Measurements from ENCODE around the gene PEX12. TPM values are rescaled to one million over a fixed set of nuclear protein-coding genes. Genes with fewer than 3 reads are reported as not detected.
"Not testable (repeated sequence)": the region's sequence is repeated elsewhere in the genome, so short reads cannot be mapped to it uniquely, and the experiment has no call there.

PEX12 gene
- total RNA-seq, 2 donors from 2014 or later: 3.1 to 3.6 TPM

- H3K36me3 Mint-ChIP-seq (ENCODE audit: low read depth); H3K4me3 Mint-ChIP-seq: not testable (repeated sequence)
Measured at GRCh38 chr17:35563181-35563580, 15.2 kb downstream of the PEX12 start.

GRCh38 chr17:35560703-35561102 lies 17.7 kb downstream of the PEX12 start, which contains the start of gene SLFN14:
TSS of gene SLFN14 (minus strand) at chr17:35560819. CDS start at chr17:35558062, 2,757 bp downstream.
- Mint-ChIP-seq H3K4me1 (no peaks in the 10 kb centered on the region), H3K4me3 (no peak within 1 kb of the TSS), H3K27ac (no peak within 1 kb of the TSS), H3K36me3 (ENCODE audit: low read depth) (no peaks in the 10 kb centered on the region), H3K27me3 (peaks cover 29% of the 10 kb centered on the region)
- no peaks in the 10 kb centered on the region for H3K9me3 ChIP-seq (ENCODE audit: control insufficient read depth, low read length, poor library complexity, severe bottlenecking)
- no peak for DNase-seq
- no peak for ATAC-seq

More at GRCh38 chr17:35563181-35563580, 15.2 kb downstream of the PEX12 start:
- not testable (repeated sequence) for H3K4me1 Mint-ChIP-seq; H3K9me3 ChIP-seq (ENCODE audit: control insufficient read depth, low read length, poor library complexity, severe bottlenecking); ATAC-seq; DNase-seq; H3K27ac Mint-ChIP-seq
- H3K27me3 Mint-ChIP-seq: peaks cover 23% of the 10 kb centered on the region

GRCh38 chr17:35559495-35560210 lies 18.7 kb downstream of the PEX12 start:
- Mint-ChIP-seq H3K4me3 (no peak overlapping the region), H3K27ac (no peak overlapping the region), H3K27me3 (peaks cover 29% of the 10 kb centered on the region), H3K36me3 (ENCODE audit: low read depth) (no peaks in the 10 kb centered on the region), H3K4me1 (no peaks in the 10 kb centered on the region)
- no peaks in the 10 kb centered on the region for H3K9me3 ChIP-seq (ENCODE audit: control insufficient read depth, low read length, poor library complexity, severe bottlenecking)
- DNase-seq: no peak
- no peak for ATAC-seq

GRCh38 chr17:35557353-35557752 lies 21.0 kb downstream of the PEX12 start:
- no peak for ATAC-seq
- H3K4me3 Mint-ChIP-seq: no peak overlapping the region
- no peak overlapping the region for H3K27ac Mint-ChIP-seq
- no peaks in the 10 kb centered on the region for H3K36me3 Mint-ChIP-seq (ENCODE audit: low read depth)
- DNase-seq: no peak
- H3K4me1 Mint-ChIP-seq: no peaks in the 10 kb centered on the region
- H3K27me3 Mint-ChIP-seq: peaks cover 29% of the 10 kb centered on the region
- no peaks in the 10 kb centered on the region for H3K9me3 ChIP-seq (ENCODE audit: control insufficient read depth, low read length, poor library complexity, severe bottlenecking)

- DNase-seq (no peak), ATAC-seq (no peak)
Measured at GRCh38 chr17:35555691-35556090, 22.7 kb downstream of the PEX12 start.

GRCh38 chr17:35554668-35555067 lies 23.7 kb downstream of the PEX12 start:
- no peaks in the 10 kb centered on the region for H3K4me1 Mint-ChIP-seq
- DNase-seq: no peak
- H3K4me3 Mint-ChIP-seq: no peak overlapping the region
- no peaks in the 10 kb centered on the region for H3K36me3 Mint-ChIP-seq (ENCODE audit: low read depth)
- no peak overlapping the region for H3K27ac Mint-ChIP-seq
- no peak for ATAC-seq
- peaks cover 18% of the 10 kb centered on the region for H3K27me3 Mint-ChIP-seq
- H3K9me3 ChIP-seq (ENCODE audit: control insufficient read depth, low read length, poor library complexity, severe bottlenecking): no peaks in the 10 kb centered on the region

More at GRCh38 chr17:35555691-35556090, 22.7 kb downstream of the PEX12 start:
- no peaks in the 10 kb centered on the region for H3K9me3 ChIP-seq (ENCODE audit: control insufficient read depth, low read length, poor library complexity, severe bottlenecking)
- no peak overlapping the region for H3K4me3 Mint-ChIP-seq
- no peaks in the 10 kb centered on the region for H3K36me3 Mint-ChIP-seq (ENCODE audit: low read depth)
- H3K4me1 Mint-ChIP-seq: no peaks in the 10 kb centered on the region
- peaks cover 27% of the 10 kb centered on the region for H3K27me3 Mint-ChIP-seq
- H3K27ac Mint-ChIP-seq: no peak overlapping the region

GRCh38 chr17:35553310-35553709 lies 25.1 kb downstream of the PEX12 start:
- DNase-seq (no peak), ATAC-seq (no peak)
- no peaks in the 10 kb centered on the region for H3K36me3 Mint-ChIP-seq (ENCODE audit: low read depth)
- peak overlapping the region; percentile 19 for H3K27ac Mint-ChIP-seq
- no peak overlapping the region for H3K4me3 Mint-ChIP-seq
- no peaks in the 10 kb centered on the region for H3K9me3 ChIP-seq (ENCODE audit: control insufficient read depth, low read length, poor library complexity, severe bottlenecking)
- peaks cover 7% of the 10 kb centered on the region for H3K27me3 Mint-ChIP-seq
- H3K4me1 Mint-ChIP-seq: no peaks in the 10 kb centered on the region

GRCh38 chr17:35548978-35549377 lies 29.4 kb downstream of the PEX12 start:
- H3K9me3 ChIP-seq (ENCODE audit: control insufficient read depth, low read length, poor library complexity, severe bottlenecking): no peaks in the 10 kb centered on the region

GRCh38 chr17:35548208-35548810 lies 30.1 kb downstream of the PEX12 start:
- Mint-ChIP-seq H3K27me3 (no peaks in the 10 kb centered on the region), H3K36me3 (ENCODE audit: low read depth) (no peaks in the 10 kb centered on the region), H3K4me3 (no peak overlapping the region), H3K4me1 (peaks cover 13% of the 10 kb centered on the region), H3K27ac (no peak overlapping the region)
- DNase-seq (no peak), ATAC-seq (no peak)
- no peaks in the 10 kb centered on the region for H3K9me3 ChIP-seq (ENCODE audit: control insufficient read depth, low read length, poor library complexity, severe bottlenecking)

More at GRCh38 chr17:35548978-35549377, 29.4 kb downstream of the PEX12 start:
- DNase-seq (no peak), ATAC-seq (no peak)
- no peak overlapping the region for H3K4me3 Mint-ChIP-seq
- H3K27ac Mint-ChIP-seq: no peak overlapping the region
- H3K27me3 Mint-ChIP-seq: no peaks in the 10 kb centered on the region
- peaks cover 9% of the 10 kb centered on the region for H3K4me1 Mint-ChIP-seq
- no peaks in the 10 kb centered on the region for H3K36me3 Mint-ChIP-seq (ENCODE audit: low read depth)

- DNase-seq (no peak), ATAC-seq (no peak)
- no peak overlapping the region for H3K4me3 Mint-ChIP-seq
- H3K4me1 Mint-ChIP-seq: peaks cover 14% of the 10 kb centered on the region
- no peaks in the 10 kb centered on the region for H3K9me3 ChIP-seq (ENCODE audit: control insufficient read depth, low read length, poor library complexity, severe bottlenecking)
- no peaks in the 10 kb centered on the region for H3K27me3 Mint-ChIP-seq
- no peaks in the 10 kb centered on the region for H3K36me3 Mint-ChIP-seq (ENCODE audit: low read depth)
- no peak overlapping the region for H3K27ac Mint-ChIP-seq
Measured at GRCh38 chr17:35546487-35546886, 31.9 kb downstream of the PEX12 start.

- H3K27me3 Mint-ChIP-seq: no peaks in the 10 kb centered on the region
- H3K4me1 Mint-ChIP-seq: peaks cover 21% of the 10 kb centered on the region
- ATAC-seq: no peak
- no peak overlapping the region for H3K27ac Mint-ChIP-seq
- no peaks in the 10 kb centered on the region for H3K36me3 Mint-ChIP-seq (ENCODE audit: low read depth)
- DNase-seq: no peak
- H3K4me3 Mint-ChIP-seq: no peak overlapping the region
- no peaks in the 10 kb centered on the region for H3K9me3 ChIP-seq (ENCODE audit: control insufficient read depth, low read length, poor library complexity, severe bottlenecking)
Measured at GRCh38 chr17:35545150-35545549, 33.2 kb downstream of the PEX12 start.

GRCh38 chr17:35543856-35544255 lies 34.5 kb downstream of the PEX12 start:
- Mint-ChIP-seq H3K36me3 (ENCODE audit: low read depth) (no peaks in the 10 kb centered on the region), H3K4me1 (peaks cover 30% of the 10 kb centered on the region), H3K27ac (no peak overlapping the region), H3K27me3 (no peaks in the 10 kb centered on the region), H3K4me3 (no peak overlapping the region)
- DNase-seq (no peak), ATAC-seq (no peak)
- no peaks in the 10 kb centered on the region for H3K9me3 ChIP-seq (ENCODE audit: control insufficient read depth, low read length, poor library complexity, severe bottlenecking)

GRCh38 chr17:35542990-35543389 lies 35.4 kb downstream of the PEX12 start:
- Mint-ChIP-seq H3K4me1 (peaks cover 35% of the 10 kb centered on the region), H3K27me3 (no peaks in the 10 kb centered on the region), H3K36me3 (ENCODE audit: low read depth) (no peaks in the 10 kb centered on the region), H3K4me3 (no peak overlapping the region), H3K27ac (peak overlapping the region; percentile 97)
- ATAC-seq: no peak
- DNase-seq: no peak
- no peaks in the 10 kb centered on the region for H3K9me3 ChIP-seq (ENCODE audit: control insufficient read depth, low read length, poor library complexity, severe bottlenecking)

- no peak for ATAC-seq
- H3K36me3 Mint-ChIP-seq (ENCODE audit: low read depth): no peaks in the 10 kb centered on the region
- DNase-seq: no peak
- H3K4me1 Mint-ChIP-seq: peaks cover 33% of the 10 kb centered on the region
- H3K9me3 ChIP-seq (ENCODE audit: control insufficient read depth, low read length, poor library complexity, severe bottlenecking): no peaks in the 10 kb centered on the region
- no peaks in the 10 kb centered on the region for H3K27me3 Mint-ChIP-seq
- peak overlapping the region; percentile 97 for H3K27ac Mint-ChIP-seq
- H3K4me3 Mint-ChIP-seq: peak overlapping the region; percentile 94
Measured at GRCh38 chr17:35541434-35541833, 36.9 kb downstream of the PEX12 start.
